Measurements from ENCODE around the gene DGKG.

Gene DGKG

GRCh38 chr3:186209810-186210752 is 152.0 kb downstream of the DGKG start:
- no peak for DNase-seq (ENCODE audit: low read depth)

- DNase-seq (ENCODE audit: low read depth) = no peak
Measured at GRCh38 chr3:186208296-186208989, 153.6 kb downstream of the DGKG start.

GRCh38 chr3:186207515-186207914 is 154.5 kb downstream of the DGKG start:
- DNase-seq (ENCODE audit: low read depth) = no peak

DNA sequence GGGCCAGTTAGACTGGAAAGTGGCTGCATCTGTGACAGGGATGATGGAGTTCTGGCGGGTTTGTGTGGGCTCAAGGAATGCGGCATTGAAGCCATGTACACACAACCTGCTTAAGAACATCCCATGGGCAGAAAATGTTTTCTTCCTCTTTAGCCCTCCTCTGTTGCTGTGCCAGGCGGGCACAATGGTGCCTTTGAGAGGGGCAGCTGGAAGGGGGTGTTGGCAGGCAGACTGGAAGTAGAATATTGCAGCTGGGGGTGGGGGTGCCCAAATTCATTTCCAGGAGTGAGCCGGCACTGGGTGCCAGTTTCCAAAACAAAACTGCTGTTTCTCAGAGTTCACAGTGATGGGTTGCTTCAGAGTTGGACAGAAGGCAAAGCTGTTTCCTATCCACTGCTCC is 161.3 kb downstream of the DGKG start:
- DNase-seq (ENCODE audit: low read depth) = no peak

DNA sequence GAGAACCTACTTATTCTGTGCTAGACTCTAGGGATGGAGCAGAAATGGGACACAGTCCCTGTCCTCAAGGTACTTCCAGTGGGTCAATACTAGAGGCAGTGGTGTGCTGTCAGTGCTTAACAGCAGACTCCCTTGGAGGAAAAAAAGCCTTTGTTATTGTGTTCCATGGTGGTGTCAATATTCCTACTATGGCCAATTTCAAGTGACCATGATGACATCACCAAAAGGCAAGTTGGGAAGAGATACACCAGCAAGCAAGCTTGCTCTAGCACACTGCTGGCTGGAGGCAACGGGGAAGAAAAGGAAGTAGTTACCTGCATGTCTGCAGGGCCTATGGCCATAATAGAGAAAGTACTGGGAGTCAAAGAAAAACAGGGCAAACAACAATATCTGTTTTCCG is 163.6 kb downstream of the DGKG start:
- DNase-seq (ENCODE audit: low read depth) = no peak

GRCh38 chr3:186194451-186194811 is 167.6 kb downstream of the DGKG start:
- no peak for DNase-seq (ENCODE audit: low read depth)

DNA sequence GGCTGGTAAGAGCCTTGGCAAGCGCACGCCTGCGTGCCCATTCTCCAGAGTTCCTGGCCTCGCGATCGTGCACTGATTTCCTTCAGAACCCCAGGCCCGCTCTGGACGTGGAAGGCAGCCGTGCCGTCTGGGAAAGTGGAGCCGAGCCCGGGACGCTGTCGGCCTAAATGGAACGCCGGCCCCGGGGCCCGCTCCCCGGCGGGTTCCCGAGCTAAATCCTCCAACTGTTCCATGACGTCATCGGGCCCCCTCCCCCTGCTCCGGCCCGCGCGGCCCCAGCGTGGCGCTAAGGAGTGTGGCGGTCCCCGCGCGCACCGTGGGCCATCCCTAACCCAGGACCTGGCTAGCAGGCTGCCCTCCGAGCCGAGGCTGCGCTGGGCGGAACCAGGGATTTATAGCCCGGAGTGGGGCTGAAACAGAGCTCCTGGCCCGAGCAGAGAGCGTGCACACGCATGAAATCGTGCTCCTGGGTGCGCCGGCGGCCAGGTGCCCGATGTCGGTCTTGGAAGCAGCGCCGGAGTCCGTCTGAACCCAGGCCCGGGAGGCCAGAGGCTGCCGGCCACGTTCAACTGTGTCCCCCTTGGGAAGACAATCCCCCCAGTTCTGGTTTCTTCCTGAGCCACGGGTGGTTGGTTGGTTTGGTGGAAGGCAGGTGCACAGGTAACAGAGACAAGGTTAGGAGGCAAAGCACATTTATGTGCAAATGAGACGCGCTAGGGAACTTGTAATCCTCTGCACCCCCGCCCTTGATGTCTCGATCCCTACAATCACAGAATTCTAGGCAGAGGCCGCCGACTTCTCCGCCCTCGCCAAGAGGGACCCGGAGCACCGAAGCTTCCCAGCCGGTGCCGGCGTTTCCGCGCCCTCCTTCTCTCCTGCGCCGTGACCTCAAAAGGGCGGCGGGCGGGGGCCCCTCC is 168.2 kb downstream of the DGKG start:
- DNase-seq (ENCODE audit: low read depth) = no peak

- no peak for DNase-seq (ENCODE audit: low read depth)
Measured at GRCh38 chr3:186192823-186193222, 169.2 kb downstream of the DGKG start.

- no peak for DNase-seq (ENCODE audit: low read depth)
Measured at GRCh38 chr3:186189492-186189891, 172.5 kb downstream of the DGKG start.

- DNase-seq (ENCODE audit: low read depth) = no peak
Measured at GRCh38 chr3:186187401-186188275, 174.4 kb downstream of the DGKG start.

DNA sequence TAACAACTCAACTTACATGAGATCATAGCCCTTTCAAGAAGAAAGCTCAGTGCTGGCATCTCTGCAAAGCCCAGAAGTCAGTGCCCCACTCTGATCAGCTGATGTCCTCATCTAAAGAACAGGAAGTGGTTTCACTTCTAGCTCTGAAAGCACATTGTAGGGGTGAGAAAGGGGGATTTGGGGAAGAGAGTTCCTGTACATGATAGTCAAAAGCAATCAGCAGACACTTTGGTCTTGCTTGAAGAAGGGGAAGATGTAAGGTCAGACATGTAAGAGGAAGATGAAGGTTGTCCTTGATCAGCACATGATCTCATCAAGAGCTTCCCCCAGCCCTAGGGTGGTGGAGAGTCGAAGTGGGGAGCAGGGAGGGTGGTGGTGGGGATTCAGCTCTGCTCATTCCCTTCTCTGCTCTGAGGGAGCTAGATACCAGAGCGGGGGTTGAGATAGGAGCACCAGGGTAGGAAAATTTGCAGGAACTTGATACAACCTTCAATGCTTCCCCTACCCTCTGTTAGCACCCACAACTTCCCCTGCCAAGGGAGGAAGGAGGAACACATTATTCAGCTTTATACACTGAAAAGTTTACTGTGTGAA is 176.7 kb downstream of the DGKG start:
- DNase-seq (ENCODE audit: low read depth) = no peak

GRCh38 chr3:186184021-186184420 is 178.0 kb downstream of the DGKG start:
- no peak for DNase-seq (ENCODE audit: low read depth)

DNA sequence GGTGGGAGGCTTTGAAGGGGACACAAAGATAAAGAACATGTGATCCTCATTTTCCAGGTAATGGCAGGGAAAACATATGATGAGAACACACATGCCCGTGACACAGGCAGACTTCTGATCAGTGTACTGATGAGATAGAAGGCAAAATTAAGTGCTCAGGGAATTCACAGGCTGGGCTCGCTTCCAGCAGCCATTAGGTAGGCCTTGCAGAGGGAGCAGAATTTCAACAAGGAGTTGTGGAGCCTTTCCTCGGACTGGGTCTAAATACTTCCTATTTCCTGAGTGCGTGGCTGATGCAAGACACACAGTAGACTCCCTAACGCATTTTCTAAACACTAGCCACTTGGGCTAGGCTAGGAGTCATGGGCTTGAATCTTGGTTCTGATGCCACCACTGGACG is 179.2 kb downstream of the DGKG start:
- no peak for DNase-seq (ENCODE audit: low read depth)

DNA sequence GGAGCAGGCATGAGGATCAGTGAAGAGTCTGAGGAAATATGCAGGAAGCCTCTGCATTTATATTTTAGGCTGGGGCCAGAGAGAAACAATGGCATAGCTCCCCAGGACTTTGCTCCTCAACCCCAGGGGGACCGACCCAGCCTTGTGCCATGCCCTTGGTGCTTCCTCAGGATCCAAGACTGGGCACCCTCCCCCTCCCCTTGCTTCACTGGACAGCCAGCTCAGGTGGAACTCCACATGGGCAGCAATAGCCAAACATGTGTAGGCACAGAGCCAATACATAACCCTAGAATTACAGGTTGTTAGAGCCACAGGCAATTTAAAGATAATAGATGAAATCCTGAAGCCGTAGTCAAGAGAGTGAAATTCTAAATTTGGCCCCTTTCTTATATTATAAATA is 180.1 kb downstream of the DGKG start:
- no peak for DNase-seq (ENCODE audit: low read depth)

DNA sequence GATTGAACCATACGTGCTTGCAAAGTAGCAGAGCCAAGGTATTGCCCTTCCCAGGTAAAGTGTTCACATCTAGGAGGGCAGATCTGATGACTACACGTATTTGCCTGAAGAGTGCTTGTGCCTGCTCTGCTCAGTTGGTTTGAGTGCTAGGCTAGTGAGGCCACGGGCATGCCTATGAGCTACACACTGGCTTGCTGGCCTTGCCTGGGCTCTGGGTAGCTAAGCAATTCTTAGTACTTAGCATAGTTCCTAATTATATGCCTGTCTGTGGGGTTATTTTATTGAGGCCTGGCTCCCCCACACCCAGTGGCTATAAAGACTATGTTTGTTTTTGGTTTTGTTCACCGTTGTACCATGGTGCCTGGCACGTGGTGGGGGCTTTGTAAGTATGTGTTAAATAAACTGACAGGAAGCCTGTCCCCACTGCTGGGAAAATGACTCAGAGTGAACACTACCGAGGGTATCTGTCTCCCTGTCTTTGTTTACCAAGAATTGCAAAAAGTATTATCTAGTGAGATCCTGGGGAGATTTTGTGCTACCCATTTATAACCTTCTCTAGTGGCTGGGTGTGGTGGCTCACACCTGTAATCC is 181.0 kb downstream of the DGKG start:
- DNase-seq (ENCODE audit: low read depth) = no peak

GRCh38 chr3:186180151-186180550 is 181.9 kb downstream of the DGKG start:
- DNase-seq (ENCODE audit: low read depth) = no peak

DNA sequence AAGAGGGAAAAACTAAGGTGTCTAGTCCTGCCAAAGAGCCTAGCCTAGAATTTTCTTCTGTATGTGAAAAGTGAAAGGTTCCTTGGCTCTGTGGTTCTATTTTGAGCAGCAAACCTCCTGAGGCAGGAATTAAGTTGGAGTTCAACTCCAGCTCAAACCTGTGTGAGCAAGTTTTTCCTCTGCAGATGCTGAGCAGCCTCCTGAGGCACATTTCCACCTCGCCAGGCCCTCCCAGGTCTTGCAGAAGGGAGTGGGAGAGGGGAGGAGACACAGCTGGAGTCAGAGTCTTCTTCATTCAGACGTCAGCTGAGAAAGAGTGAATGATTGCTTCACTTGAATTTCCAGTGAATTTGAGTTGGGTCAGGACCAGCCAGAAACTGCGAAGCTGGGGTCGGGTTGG is 183.6 kb downstream of the DGKG start:
- no peak for DNase-seq (ENCODE audit: low read depth)

DNA sequence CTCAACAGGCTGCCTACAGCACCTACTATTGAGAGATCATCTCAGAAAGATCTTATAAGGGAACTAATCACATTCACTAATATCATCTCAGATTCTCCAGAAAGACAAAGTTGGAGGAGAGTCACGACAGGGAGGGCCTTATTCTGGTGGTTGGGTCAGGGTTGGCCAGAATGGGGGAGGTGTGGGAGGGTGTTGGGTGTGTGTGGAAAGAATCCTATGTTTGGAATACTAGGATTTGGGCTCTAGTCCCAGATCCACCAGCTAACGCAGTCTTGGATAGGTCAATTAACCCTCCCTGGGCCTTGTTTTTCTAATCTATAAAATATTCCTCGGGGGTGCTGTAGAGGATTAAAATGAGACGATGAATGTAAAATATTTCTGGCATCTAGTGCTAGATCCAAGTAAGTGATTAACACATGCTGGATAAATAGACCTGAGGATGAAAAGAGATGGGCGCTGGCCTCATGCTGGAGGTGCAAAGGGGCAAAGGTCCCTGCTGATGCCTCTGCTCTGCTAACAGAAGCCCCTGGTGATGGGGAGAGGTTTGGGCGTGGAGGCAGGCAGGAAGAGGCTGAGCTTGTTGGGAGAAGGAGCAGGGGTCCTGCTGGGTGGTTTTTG is 185.6 kb downstream of the DGKG start:
- no peak for DNase-seq (ENCODE audit: low read depth)

DNA sequence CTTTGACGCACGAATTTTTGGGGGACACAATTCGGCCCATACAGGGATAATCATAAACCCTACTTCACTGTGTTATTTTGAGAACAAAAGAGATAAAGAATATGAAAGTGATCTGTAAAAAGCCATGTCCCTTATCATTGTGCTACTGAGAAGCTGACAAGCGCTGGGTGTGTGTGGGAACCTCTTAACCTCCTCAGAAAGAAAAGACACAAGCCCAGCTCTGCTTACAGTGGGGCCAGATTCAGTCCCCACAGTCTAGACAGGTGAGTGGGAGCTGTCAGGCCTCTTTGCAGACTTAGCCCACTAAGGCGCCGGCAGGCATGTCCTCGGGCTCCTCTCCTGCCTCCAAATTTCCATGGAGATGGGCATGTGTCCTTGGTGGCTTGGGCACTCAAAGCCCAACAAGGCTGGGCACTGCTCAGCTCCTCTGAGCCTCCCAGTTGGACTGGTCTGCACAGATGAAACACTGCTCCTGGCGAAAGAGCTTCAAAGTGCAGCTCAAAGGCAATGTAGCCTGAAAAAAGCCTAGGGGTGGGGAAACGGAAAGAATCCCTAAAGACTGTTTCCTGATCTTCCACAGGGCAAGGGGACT is 188.7 kb downstream of the DGKG start:
- no peak for DNase-seq (ENCODE audit: low read depth)

DNA sequence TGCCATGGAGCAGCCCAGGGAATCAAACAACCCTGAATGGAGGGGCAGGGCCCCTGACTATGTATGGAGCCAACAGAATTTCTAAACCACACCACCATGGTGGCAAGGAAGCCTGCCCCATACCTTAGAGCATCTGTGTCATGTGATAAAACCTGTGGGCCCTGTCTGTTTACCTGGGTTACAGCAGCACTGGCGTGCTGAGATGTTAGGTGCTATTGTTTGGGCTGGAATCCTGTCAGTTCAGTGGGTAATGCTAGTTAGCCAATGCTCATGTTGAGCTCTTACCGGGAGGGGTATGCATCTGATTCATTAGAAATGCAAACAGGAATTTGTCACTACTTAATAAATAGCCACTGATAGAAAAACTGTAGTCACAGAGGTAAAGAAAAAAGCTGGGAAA is 189.7 kb downstream of the DGKG start:
- no peak for DNase-seq (ENCODE audit: low read depth)
